Esophagus squamous epithelium (tissue), 5 donors: ENCODE results near the gene ICE2. TPM values are rescaled to one million over a fixed set of nuclear protein-coding genes. Genes with fewer than 3 reads are reported as not detected.

ENCODE experiments used
- DNase-seq: peaks from one replicate; lab custom pipeline; 2025; lab: John Stamatoyannopoulos, UW
- H3K27ac ChIP-seq, 4 donors: fragments of 200-600 bp; sonication (generic); one replicate each; pipeline ENCODE4 v1.5.1; 2016 to 2019; ENCODE audit warnings: mild to moderate bottlenecking in 1 of 4
- H3K27me3 ChIP-seq, 4 donors: fragments of 200-600 bp; sonication (generic); 1 replicate in 3 of 4; 2 replicates in 1 of 4; pipeline versions ENCODE4 v1.5.1 to v1.6.0; 2017 to 2021; ENCODE audit warnings: antibody characterized with exemption in 1 of 4
- H3K36me3 ChIP-seq, 3 donors: fragments of 200-600 bp; sonication (generic); one replicate each; pipeline ENCODE4 v1.5.1; 2016 to 2019
- H3K4me1 ChIP-seq, 3 donors: fragments of 200-600 bp; sonication (generic); one replicate each; pipeline ENCODE4 v1.5.1; 2017 to 2019
- H3K4me3 ChIP-seq, 4 donors: fragments of 200-600 bp; sonication (generic); 1 replicate in 3 of 4; 2 replicates in 1 of 4; pipeline ENCODE4 v1.5.1; 2016 to 2019; ENCODE audit warnings: mild to moderate bottlenecking in 2 of 4, moderate library complexity in 1 of 4
- H3K9me3 ChIP-seq, 3 donors: fragments of 200-600 bp; sonication (generic); one replicate each; pipeline ENCODE4 v1.5.1; 2016 to 2019
- CTCF ChIP-seq, 6 experiments: fragments of 450-650 bp in 4 of 6; fragments of 200-600 bp in 2 of 6; sonication (generic) in 2 of 6; IDR thresholded peaks; one replicate each; pipeline ENCODE4 v1.5.1; 2016 to 2019; ENCODE audit warnings: antibody characterized with exemption in 6 of 6, mild to moderate bottlenecking in 4 of 6, moderate library complexity in 4 of 6
- POLR2A ChIP-seq, 4 donors: fragments of 450-650 bp; IDR thresholded peaks; one replicate each; pipeline ENCODE4 v1.6.1; 2017; ENCODE audit warnings: antibody characterized with exemption in 4 of 4, mild to moderate bottlenecking in 4 of 4, moderate library complexity in 3 of 4
- WGBS, 2 donors: methylation state at CpG; one replicate each; pipeline ENCODE4 v1.1.5; 2018; 5-methylcytosine and 5-hydroxymethylcytosine counted together
- intact Hi-C: fragments of 100-400 bp; cut with DNase I; formaldehyde crosslinking; loops from one replicate; pipeline ENCODE4 v1.15.0; 2022
- total RNA-seq, 4 donors: library from RNA; depleted of rRNA; stranded (reverse); fragments of >200 nt; gene quantifications; one replicate each; pipeline ENCODE4 v1.1.0, GENCODE V29; 2016
- donor health status: DM: yes; HTN: yes; CAD: no.

Gene ICE2
- total RNA-seq, 4 donors from 2014 or later: 7.0 to 35.9 (median 19.9) TPM

GRCh38 chr15:60395276-60396011 lies 83.5 kb downstream of the ICE2 start:
- no peaks in the 10 kb centered on the region for H3K9me3 ChIP-seq
- no peak for DNase-seq
- H3K4me3 ChIP-seq: peak overlapping the region; percentile 59 to 99 (median 84)
- TF ChIP-seq POLR2A (IDR thresholded peaks at IDR 0.05) (no peak), CTCF (IDR thresholded peaks at IDR 0.05) (no peak)
- H3K27me3 ChIP-seq: no peaks in the 10 kb centered on the region
- peaks cover 45 to 85% (median 52%) of the 10 kb centered on the region in 3 donors for H3K4me1 ChIP-seq
- H3K36me3 ChIP-seq: peaks cover 0 to 19% (median 8%) of the 10 kb centered on the region in 3 donors
- H3K27ac ChIP-seq: peak overlapping the region; percentile 98 to 100 (median 98)
- WGBS, 2 donors: 51 to 61% methylated on average over 9 of the region's 9 CpGs
- intact Hi-C loops: no loop called here

GRCh38 chr15:60394689-60395097 lies 84.2 kb downstream of the ICE2 start:
- Histone ChIP-seq H3K27ac (peak overlapping the region; percentile 98 to 100 (median 98)), H3K9me3 (no peaks in the 10 kb centered on the region), H3K4me1 (peaks cover 46 to 87% (median 60%) of the 10 kb centered on the region in 3 donors), H3K4me3 (peak overlapping the region; percentile 59 to 99 (median 84)), H3K27me3 (no peaks in the 10 kb centered on the region), H3K36me3 (peaks cover 0 to 22% (median 8%) of the 10 kb centered on the region in 3 donors)
- intact Hi-C loops: no loop called here
- no peak for TF ChIP-seq POLR2A (IDR thresholded peaks at IDR 0.05)
- TF ChIP-seq CTCF (IDR thresholded peaks at IDR 0.05): no peak
- DNase-seq: no peak
- WGBS, 2 donors: 25 to 44% methylated on average over 1 of the region's 1 CpG

GRCh38 chr15:60392986-60393790 lies 85.8 kb downstream of the ICE2 start:
- peak overlapping the region; percentile 98 to 100 (median 98) for H3K27ac ChIP-seq
- DNase-seq: peak; percentile 8

GRCh38 chr15:60392601-60392985 lies 86.3 kb downstream of the ICE2 start:
- Histone ChIP-seq H3K9me3 (no peaks in the 10 kb centered on the region), H3K4me3 (peak overlapping the region in 3 of 4 donors; percentile 39 to 99 (median 81)), H3K27me3 (no peaks in the 10 kb centered on the region), H3K27ac (peak overlapping the region; percentile 98 to 100 (median 98)), H3K4me1 (peaks cover 51 to 93% (median 80%) of the 10 kb centered on the region in 3 donors), H3K36me3 (peaks cover 0 to 22% (median 8%) of the 10 kb centered on the region in 3 donors)
- intact Hi-C loops: no loop called here
- TF ChIP-seq POLR2A (IDR thresholded peaks at IDR 0.05) (no peak), CTCF (IDR thresholded peaks at IDR 0.05) (no peak)
- 6 to 13% methylated on average over 3 of the region's 3 CpGs for WGBS, 2 donors
- DNase-seq: no peak

More at GRCh38 chr15:60392986-60393790, 85.8 kb downstream of the ICE2 start:
- no peaks in the 10 kb centered on the region for H3K27me3 ChIP-seq
- H3K9me3 ChIP-seq: no peaks in the 10 kb centered on the region
- TF ChIP-seq POLR2A (IDR thresholded peaks at IDR 0.05): peak in 2 of 4 donors; percentile 40 to 44
- no peak for TF ChIP-seq CTCF (IDR thresholded peaks at IDR 0.05)
- peaks cover 51 to 90% (median 74%) of the 10 kb centered on the region in 3 donors for H3K4me1 ChIP-seq
- intact Hi-C loops: no loop called here
- WGBS, 2 donors: 14% methylated on average over 8 to 9 of the region's 9 CpGs
- H3K36me3 ChIP-seq: peaks cover 0 to 22% (median 8%) of the 10 kb centered on the region in 3 donors
- H3K4me3 ChIP-seq: peak overlapping the region; percentile 3 to 99 (median 84)
